ENCODE data around the gene STING1. TPM values are rescaled to one million over a fixed set of nuclear protein-coding genes. Genes with fewer than 3 reads are reported as not detected.
"Not testable (repeated sequence)": the region's sequence is repeated elsewhere in the genome, so short reads cannot be mapped to it uniquely, and the experiment has no call there.

The STING1 gene
- polyA plus RNA-seq, 1 donor (not counting 4 experiments of a cell fraction or from before 2014, with no cell fraction given), result 25.2 TPM

DNA sequence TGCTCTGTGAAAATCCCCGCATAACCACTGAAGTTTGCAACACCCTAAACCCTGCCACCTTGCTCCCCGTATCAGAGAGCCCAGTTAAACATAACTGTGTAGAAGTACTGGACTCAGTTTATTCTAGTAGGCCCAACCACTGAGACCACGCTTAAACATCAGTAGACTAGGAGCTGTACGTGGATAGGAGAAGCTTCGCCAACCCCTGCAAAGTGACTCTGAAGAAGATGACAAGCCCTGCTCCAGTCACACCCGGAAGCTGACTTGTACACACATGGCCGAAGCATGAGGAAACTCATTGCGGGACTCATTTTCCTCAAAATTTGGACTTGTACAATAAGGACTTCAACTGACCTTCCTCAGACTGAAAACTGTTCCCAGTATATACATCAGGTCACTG, 46.1 kb upstream of the STING1 start:
- H3K4me3 ChIP-seq (ENCODE audit: control insufficient read depth in 2 of 3, extremely low read depth in 1 of 3, insufficient read depth in 2 of 3, low read depth in 1 of 3, low read length in 3 of 3); H3K4me1 ChIP-seq (ENCODE audit: control insufficient read depth, extremely low read depth, insufficient read depth, low read length); H4K20me1 ChIP-seq (ENCODE audit: control insufficient read depth, extremely low read depth, insufficient read depth, low read length); H2AFZ ChIP-seq (ENCODE audit: control insufficient read depth, low read length); H3K27me3 ChIP-seq (ENCODE audit: control insufficient read depth, extremely low read depth, insufficient read depth, low read length); DNase-seq (ENCODE audit: low read depth, low spot score); H3K27ac ChIP-seq (ENCODE audit: control insufficient read depth, insufficient read depth, low read length); H3K9me1 ChIP-seq (ENCODE audit: control insufficient read depth, extremely low read depth, insufficient read depth, low read length); H3K4me2 ChIP-seq (ENCODE audit: control insufficient read depth, extremely low read depth, insufficient read depth, low read depth, low read length); H3K9ac ChIP-seq (ENCODE audit: control insufficient read depth, extremely low read depth, insufficient read depth, low read length); dilution Hi-C loops (cut with MboI; ENCODE audit: extremely low pct_ligation_motif_present, low sequenced_read_pairs); H3K79me2 ChIP-seq (ENCODE audit: control insufficient read depth, insufficient read depth, low read length); FAIRE-seq; H3K9me3 ChIP-seq (ENCODE audit: control insufficient read depth, low read depth, low read length); H3K36me3 ChIP-seq (ENCODE audit: control insufficient read depth in 2 of 2, extremely low read depth in 1 of 2, insufficient read depth in 2 of 2, low read length in 2 of 2): not testable (repeated sequence)

- H3K4me3 ChIP-seq (ENCODE audit: control insufficient read depth in 2 of 3, extremely low read depth in 1 of 3, insufficient read depth in 2 of 3, low read depth in 1 of 3, low read length in 3 of 3); dilution Hi-C loops (cut with MboI; ENCODE audit: extremely low pct_ligation_motif_present, low sequenced_read_pairs); H3K27me3 ChIP-seq (ENCODE audit: control insufficient read depth, extremely low read depth, insufficient read depth, low read length); H3K36me3 ChIP-seq (ENCODE audit: control insufficient read depth in 2 of 2, extremely low read depth in 1 of 2, insufficient read depth in 2 of 2, low read length in 2 of 2); H3K27ac ChIP-seq (ENCODE audit: control insufficient read depth, insufficient read depth, low read length); H4K20me1 ChIP-seq (ENCODE audit: control insufficient read depth, extremely low read depth, insufficient read depth, low read length); H3K4me2 ChIP-seq (ENCODE audit: control insufficient read depth, extremely low read depth, insufficient read depth, low read depth, low read length); H2AFZ ChIP-seq (ENCODE audit: control insufficient read depth, low read length); H3K9me3 ChIP-seq (ENCODE audit: control insufficient read depth, low read depth, low read length); H3K79me2 ChIP-seq (ENCODE audit: control insufficient read depth, insufficient read depth, low read length); H3K9me1 ChIP-seq (ENCODE audit: control insufficient read depth, extremely low read depth, insufficient read depth, low read length); DNase-seq (ENCODE audit: low read depth, low spot score); FAIRE-seq; H3K9ac ChIP-seq (ENCODE audit: control insufficient read depth, extremely low read depth, insufficient read depth, low read length); H3K4me1 ChIP-seq (ENCODE audit: control insufficient read depth, extremely low read depth, insufficient read depth, low read length): not testable (repeated sequence)
Measured at GRCh38 chr5:139527896-139528467, 45.4 kb upstream of the STING1 start.

DNA sequence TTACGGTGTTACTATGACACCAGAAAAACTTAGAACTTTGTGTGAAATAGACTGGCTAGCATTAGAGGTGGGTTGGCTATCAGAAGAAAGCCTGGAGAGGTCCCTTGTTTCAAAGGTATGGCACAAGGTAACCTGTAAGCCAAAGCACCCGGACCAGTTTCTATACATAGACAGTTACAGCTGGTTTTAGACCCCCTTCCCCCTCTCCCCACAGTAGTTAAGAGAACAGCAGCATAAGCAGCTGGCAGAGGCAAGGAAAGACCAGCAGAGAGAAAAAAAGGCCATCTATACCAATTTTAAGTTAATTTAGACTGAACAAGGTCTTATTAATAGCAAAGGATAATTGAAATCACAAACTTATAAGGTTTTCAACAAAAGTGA, 44.5 kb upstream of the STING1 start:
- H3K79me2 ChIP-seq (ENCODE audit: control insufficient read depth, insufficient read depth, low read length); H3K9me3 ChIP-seq (ENCODE audit: control insufficient read depth, low read depth, low read length); dilution Hi-C loops (cut with MboI; ENCODE audit: extremely low pct_ligation_motif_present, low sequenced_read_pairs); H3K9me1 ChIP-seq (ENCODE audit: control insufficient read depth, extremely low read depth, insufficient read depth, low read length); H4K20me1 ChIP-seq (ENCODE audit: control insufficient read depth, extremely low read depth, insufficient read depth, low read length); H3K9ac ChIP-seq (ENCODE audit: control insufficient read depth, extremely low read depth, insufficient read depth, low read length); FAIRE-seq; H3K4me2 ChIP-seq (ENCODE audit: control insufficient read depth, extremely low read depth, insufficient read depth, low read depth, low read length); H2AFZ ChIP-seq (ENCODE audit: control insufficient read depth, low read length); H3K27ac ChIP-seq (ENCODE audit: control insufficient read depth, insufficient read depth, low read length); H3K4me1 ChIP-seq (ENCODE audit: control insufficient read depth, extremely low read depth, insufficient read depth, low read length); H3K27me3 ChIP-seq (ENCODE audit: control insufficient read depth, extremely low read depth, insufficient read depth, low read length); DNase-seq (ENCODE audit: low read depth, low spot score); H3K4me3 ChIP-seq (ENCODE audit: control insufficient read depth in 2 of 3, extremely low read depth in 1 of 3, insufficient read depth in 2 of 3, low read depth in 1 of 3, low read length in 3 of 3); H3K36me3 ChIP-seq (ENCODE audit: control insufficient read depth in 2 of 2, extremely low read depth in 1 of 2, insufficient read depth in 2 of 2, low read length in 2 of 2): not testable (repeated sequence)

DNA sequence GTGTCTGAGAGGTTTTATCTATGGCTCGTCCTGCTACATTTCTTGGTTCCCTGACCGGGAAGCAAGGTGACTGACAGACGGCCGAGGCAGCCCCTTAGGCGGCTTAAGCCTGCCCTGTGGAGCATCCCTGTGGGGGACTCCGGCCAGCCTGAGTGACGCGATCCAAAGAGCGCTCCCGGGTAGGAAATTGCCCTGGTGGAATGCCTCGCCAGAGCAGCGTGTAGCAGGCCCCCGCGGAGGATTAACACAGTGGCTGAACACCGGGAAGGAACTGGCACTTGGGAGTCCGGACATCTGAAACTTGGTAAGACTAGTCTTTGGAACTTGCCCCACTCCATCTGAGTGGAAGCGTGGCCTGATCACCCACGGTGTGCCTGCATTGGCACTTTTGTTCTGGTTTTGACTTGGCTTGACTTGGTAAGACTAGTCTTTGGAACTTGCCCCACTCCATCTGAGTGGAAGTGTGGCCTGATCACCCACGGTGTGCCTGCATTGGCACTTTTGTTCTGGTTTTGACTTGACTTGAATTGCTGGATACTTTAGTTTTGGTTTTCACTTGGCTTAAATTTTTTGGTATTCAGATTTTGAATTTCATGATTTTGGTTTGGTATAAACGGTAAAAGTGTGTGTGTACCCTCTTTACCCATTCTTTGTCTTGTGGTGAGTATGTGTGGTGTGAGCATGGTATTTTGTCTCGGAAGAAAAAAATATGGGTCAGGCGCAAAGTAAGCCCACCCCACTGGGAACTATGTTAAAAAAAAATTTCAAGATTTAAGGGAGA, 43.9 kb upstream of the STING1 start:
- H3K4me2 ChIP-seq (ENCODE audit: control insufficient read depth, extremely low read depth, insufficient read depth, low read depth, low read length); H3K9ac ChIP-seq (ENCODE audit: control insufficient read depth, extremely low read depth, insufficient read depth, low read length); H4K20me1 ChIP-seq (ENCODE audit: control insufficient read depth, extremely low read depth, insufficient read depth, low read length); DNase-seq (ENCODE audit: low read depth, low spot score); H3K27ac ChIP-seq (ENCODE audit: control insufficient read depth, insufficient read depth, low read length); H3K79me2 ChIP-seq (ENCODE audit: control insufficient read depth, insufficient read depth, low read length); H3K9me1 ChIP-seq (ENCODE audit: control insufficient read depth, extremely low read depth, insufficient read depth, low read length); H3K27me3 ChIP-seq (ENCODE audit: control insufficient read depth, extremely low read depth, insufficient read depth, low read length); H3K36me3 ChIP-seq (ENCODE audit: control insufficient read depth in 2 of 2, extremely low read depth in 1 of 2, insufficient read depth in 2 of 2, low read length in 2 of 2); H3K9me3 ChIP-seq (ENCODE audit: control insufficient read depth, low read depth, low read length); H3K4me3 ChIP-seq (ENCODE audit: control insufficient read depth in 2 of 3, extremely low read depth in 1 of 3, insufficient read depth in 2 of 3, low read depth in 1 of 3, low read length in 3 of 3); FAIRE-seq; dilution Hi-C loops (cut with MboI; ENCODE audit: extremely low pct_ligation_motif_present, low sequenced_read_pairs); H3K4me1 ChIP-seq (ENCODE audit: control insufficient read depth, extremely low read depth, insufficient read depth, low read length); H2AFZ ChIP-seq (ENCODE audit: control insufficient read depth, low read length): not testable (repeated sequence)

DNA sequence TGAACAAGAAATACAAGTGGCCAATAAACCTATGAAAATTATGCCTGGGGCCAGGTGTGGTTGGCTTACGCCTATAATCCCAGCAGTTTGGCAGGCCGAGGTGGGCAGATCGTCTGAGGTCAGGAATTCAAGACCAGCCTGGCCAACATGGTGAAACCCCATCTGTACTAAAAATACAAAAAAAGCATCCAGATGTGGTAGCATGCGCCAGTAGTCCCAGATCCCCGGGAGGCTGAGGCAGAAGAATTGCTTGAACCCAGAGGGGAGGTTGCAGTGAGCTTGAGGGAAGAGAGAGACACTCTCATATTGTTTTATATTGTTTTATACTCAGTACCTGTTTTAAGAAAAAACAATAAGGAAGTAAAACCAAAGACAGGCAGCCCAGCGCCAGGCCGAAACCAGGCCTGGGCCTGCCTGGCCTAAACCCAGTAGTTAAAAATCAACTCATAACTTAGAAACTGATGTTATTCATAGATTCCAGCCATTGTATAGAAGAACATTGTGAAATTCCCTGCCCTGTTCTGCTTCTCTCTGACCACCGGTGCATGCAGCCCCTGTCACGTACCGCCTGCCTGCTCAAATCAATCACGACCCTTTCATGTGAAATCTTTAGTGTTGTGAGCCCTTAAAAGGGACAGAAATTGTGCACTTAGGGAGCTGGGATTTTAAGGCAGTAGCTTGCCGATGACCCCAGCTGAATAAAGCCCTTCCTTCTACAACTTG, 43.2 kb upstream of the STING1 start:
- H3K9me3 ChIP-seq (ENCODE audit: control insufficient read depth, low read depth, low read length); DNase-seq (ENCODE audit: low read depth, low spot score); H3K9me1 ChIP-seq (ENCODE audit: control insufficient read depth, extremely low read depth, insufficient read depth, low read length); H3K79me2 ChIP-seq (ENCODE audit: control insufficient read depth, insufficient read depth, low read length); H3K4me3 ChIP-seq (ENCODE audit: control insufficient read depth in 2 of 3, extremely low read depth in 1 of 3, insufficient read depth in 2 of 3, low read depth in 1 of 3, low read length in 3 of 3); H2AFZ ChIP-seq (ENCODE audit: control insufficient read depth, low read length); FAIRE-seq; H3K4me1 ChIP-seq (ENCODE audit: control insufficient read depth, extremely low read depth, insufficient read depth, low read length); dilution Hi-C loops (cut with MboI; ENCODE audit: extremely low pct_ligation_motif_present, low sequenced_read_pairs); H3K27ac ChIP-seq (ENCODE audit: control insufficient read depth, insufficient read depth, low read length); H3K4me2 ChIP-seq (ENCODE audit: control insufficient read depth, extremely low read depth, insufficient read depth, low read depth, low read length); H3K27me3 ChIP-seq (ENCODE audit: control insufficient read depth, extremely low read depth, insufficient read depth, low read length); H4K20me1 ChIP-seq (ENCODE audit: control insufficient read depth, extremely low read depth, insufficient read depth, low read length); H3K9ac ChIP-seq (ENCODE audit: control insufficient read depth, extremely low read depth, insufficient read depth, low read length); H3K36me3 ChIP-seq (ENCODE audit: control insufficient read depth in 2 of 2, extremely low read depth in 1 of 2, insufficient read depth in 2 of 2, low read length in 2 of 2): not testable (repeated sequence)
